NB4 (cell line): Measurements from ENCODE around the gene NRP1.

Experiments
- DNase-seq: peaks from one replicate; pipeline ENCODE4 v3.0.0; 2010; ENCODE audit warnings: low read depth
- H3K4me3 ChIP-seq: one replicate; pipeline ENCODE4 v1.5.1; 2011; ENCODE audit warnings: mild to moderate bottlenecking, low read depth, low read length, moderate library complexity
- CTCF ChIP-seq: IDR thresholded peaks from one replicate; pipeline ENCODE4 v1.5.1; 2012; ENCODE audit warnings: low read depth, low read length
- MAX ChIP-seq: IDR thresholded peaks from 2 replicates; pipeline ENCODE4 v1.6.1; 2011; ENCODE audit warnings: low read depth, low read length
- MYC ChIP-seq: IDR thresholded peaks from 2 replicates; pipeline ENCODE4 v1.6.1; 2011; ENCODE audit warnings: low read depth, low read length
- POLR2A ChIP-seq: IDR thresholded peaks from 2 replicates; pipeline ENCODE4 v1.6.1; 2011; ENCODE audit warnings: mild to moderate bottlenecking; ENCODE audit not compliant: insufficient read length; ENCODE audit errors: extremely low read depth

Gene NRP1

GRCh38 chr10:33189363-33189762 lies 145.1 kb downstream of the NRP1 start:
- DNase-seq, result no peak
- H3K4me3 ChIP-seq, result no peak overlapping the region
- TF ChIP-seq CTCF (no peak), MYC (no peak), POLR2A (no peak), MAX (no peak)

- no peak for DNase-seq
- TF ChIP-seq POLR2A (no peak), MAX (no peak)
Observed at GRCh38 chr10:33187427-33187999, 147.0 kb downstream of the NRP1 start.

GRCh38 chr10:33186150-33186549 lies 148.3 kb downstream of the NRP1 start:
- TF ChIP-seq MYC (no peak), CTCF (no peak), MAX (no peak), POLR2A (no peak)
- H3K4me3 ChIP-seq, result no peak overlapping the region
- no peak for DNase-seq

More at GRCh38 chr10:33187427-33187999, 147.0 kb downstream of the NRP1 start:
- H3K4me3 ChIP-seq, result no peak overlapping the region

- DNase-seq, result no peak
- TF ChIP-seq POLR2A (no peak), MYC (no peak), MAX (no peak), CTCF (no peak)
- H3K4me3 ChIP-seq, result no peak overlapping the region
Observed at GRCh38 chr10:33183655-33184054, 150.8 kb downstream of the NRP1 start.

- no peak overlapping the region for H3K4me3 ChIP-seq
- no peak for DNase-seq
- TF ChIP-seq CTCF (no peak), POLR2A (no peak), MAX (no peak), MYC (no peak)
Observed at GRCh38 chr10:33180921-33181320, 153.5 kb downstream of the NRP1 start.

- no peak for TF ChIP-seq MAX
- no peak for TF ChIP-seq CTCF
- TF ChIP-seq MYC, result no peak
- TF ChIP-seq POLR2A, result no peak
- no peak overlapping the region for H3K4me3 ChIP-seq
Observed at GRCh38 chr10:33180390-33180789, 154.1 kb downstream of the NRP1 start.

More at GRCh38 chr10:33180390-33180789, 154.1 kb downstream of the NRP1 start:
- no peak for DNase-seq
